ENCODE measurements around the gene ATG3. TPM values are rescaled to one million over a fixed set of nuclear protein-coding genes. Genes with fewer than 3 reads are reported as not detected.

The ATG3 gene
- total RNA-seq, 4 donors from 2014 or later, result 37.0 to 83.7 (median 53.1) TPM

- no peaks in the 10 kb centered on the region for H3K9me3 ChIP-seq
- H3K4me1 ChIP-seq, result no peaks in the 10 kb centered on the region
- TF ChIP-seq, protein P1, sequence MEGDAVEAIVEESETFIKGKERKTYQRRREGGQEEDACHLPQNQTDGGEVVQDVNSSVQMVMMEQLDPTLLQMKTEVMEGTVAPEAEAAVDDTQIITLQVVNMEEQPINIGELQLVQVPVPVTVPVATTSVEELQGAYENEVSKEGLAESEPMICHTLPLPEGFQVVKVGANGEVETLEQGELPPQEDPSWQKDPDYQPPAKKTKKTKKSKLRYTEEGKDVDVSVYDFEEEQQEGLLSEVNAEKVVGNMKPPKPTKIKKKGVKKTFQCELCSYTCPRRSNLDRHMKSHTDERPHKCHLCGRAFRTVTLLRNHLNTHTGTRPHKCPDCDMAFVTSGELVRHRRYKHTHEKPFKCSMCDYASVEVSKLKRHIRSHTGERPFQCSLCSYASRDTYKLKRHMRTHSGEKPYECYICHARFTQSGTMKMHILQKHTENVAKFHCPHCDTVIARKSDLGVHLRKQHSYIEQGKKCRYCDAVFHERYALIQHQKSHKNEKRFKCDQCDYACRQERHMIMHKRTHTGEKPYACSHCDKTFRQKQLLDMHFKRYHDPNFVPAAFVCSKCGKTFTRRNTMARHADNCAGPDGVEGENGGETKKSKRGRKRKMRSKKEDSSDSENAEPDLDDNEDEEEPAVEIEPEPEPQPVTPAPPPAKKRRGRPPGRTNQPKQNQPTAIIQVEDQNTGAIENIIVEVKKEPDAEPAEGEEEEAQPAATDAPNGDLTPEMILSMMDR (IDR thresholded peaks at IDR 0.05), result no peak
- TF ChIP-seq POLR2A (IDR thresholded peaks at IDR 0.05) (no peak), EP300 (IDR thresholded peaks at IDR 0.05) (no peak)
- no peaks in the 10 kb centered on the region for H3K27me3 ChIP-seq
- H3K4me3 ChIP-seq, result no peak overlapping the region
- no peaks in the 10 kb centered on the region for H3K36me3 ChIP-seq
- no peak overlapping the region for H3K27ac ChIP-seq
- 96 to 100% methylated on average over 1 of the region's 1 CpG for WGBS, 2 donors
- no peak for DNase-seq (ENCODE audit: low spot score in 2 of 2)
Measured at GRCh38 chr3:112492124-112492523, 69.6 kb downstream of the ATG3 start.

GRCh38 chr3:112491373-112491772 lies 70.4 kb downstream of the ATG3 start:
- TF ChIP-seq, protein P1 (IDR thresholded peaks at IDR 0.05), result no peak
- TF ChIP-seq POLR2A (IDR thresholded peaks at IDR 0.05) (no peak), EP300 (IDR thresholded peaks at IDR 0.05) (no peak)
- Histone ChIP-seq H3K9me3 (no peaks in the 10 kb centered on the region), H3K27me3 (no peaks in the 10 kb centered on the region), H3K27ac (no peak overlapping the region), H3K4me1 (no peaks in the 10 kb centered on the region), H3K4me3 (no peak overlapping the region), H3K36me3 (no peaks in the 10 kb centered on the region)
- DNase-seq (ENCODE audit: low spot score in 2 of 2), result no peak

DNA sequence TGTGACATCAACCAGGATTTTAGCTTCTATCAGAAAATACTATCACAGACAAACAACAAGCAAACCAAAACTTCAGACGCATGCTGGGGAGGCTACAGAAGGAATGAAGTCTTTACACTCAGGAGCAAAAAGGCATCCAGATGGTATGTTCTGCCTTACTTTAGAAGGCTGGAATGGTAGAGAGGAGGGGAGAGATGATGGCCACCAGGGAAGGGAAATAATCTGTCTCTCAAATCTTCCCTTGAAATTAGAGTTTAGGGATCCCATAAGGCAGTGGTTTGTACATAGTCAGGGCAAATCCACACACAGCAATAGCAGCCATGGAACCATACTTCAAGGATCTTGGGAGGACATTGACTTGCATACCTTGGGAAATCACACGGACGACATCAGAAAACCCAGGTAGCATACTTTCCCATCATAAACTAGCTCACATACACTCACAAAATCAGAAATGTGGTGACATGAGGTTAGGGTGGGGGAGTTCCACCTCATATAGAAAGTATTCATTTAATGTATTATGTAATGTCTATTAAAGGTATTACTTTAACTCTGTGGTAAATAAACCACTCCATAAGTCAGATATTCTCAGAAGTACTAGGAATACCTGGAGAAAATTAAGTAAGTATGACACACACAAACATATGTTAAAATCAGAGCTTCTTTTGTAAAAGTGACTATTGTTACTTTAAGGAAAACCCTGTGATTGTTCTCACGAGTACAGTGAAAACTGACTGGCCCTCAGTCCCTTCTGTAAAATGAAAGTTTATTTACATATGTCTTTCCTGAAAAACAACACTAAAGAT lies 71.9 kb downstream of the ATG3 start:
- Histone ChIP-seq H3K4me1 (no peaks in the 10 kb centered on the region), H3K27me3 (no peaks in the 10 kb centered on the region), H3K36me3 (no peaks in the 10 kb centered on the region), H3K9me3 (no peaks in the 10 kb centered on the region), H3K4me3 (no peak overlapping the region), H3K27ac (no peak overlapping the region)
- no peak for DNase-seq (ENCODE audit: low spot score in 2 of 2)
- WGBS, 2 donors, result 78 to 79% methylated on average over 4 of the region's 4 CpGs
- TF ChIP-seq, protein P1 (IDR thresholded peaks at IDR 0.05), result no peak
- TF ChIP-seq POLR2A (IDR thresholded peaks at IDR 0.05) (no peak), EP300 (IDR thresholded peaks at IDR 0.05) (no peak)

DNA sequence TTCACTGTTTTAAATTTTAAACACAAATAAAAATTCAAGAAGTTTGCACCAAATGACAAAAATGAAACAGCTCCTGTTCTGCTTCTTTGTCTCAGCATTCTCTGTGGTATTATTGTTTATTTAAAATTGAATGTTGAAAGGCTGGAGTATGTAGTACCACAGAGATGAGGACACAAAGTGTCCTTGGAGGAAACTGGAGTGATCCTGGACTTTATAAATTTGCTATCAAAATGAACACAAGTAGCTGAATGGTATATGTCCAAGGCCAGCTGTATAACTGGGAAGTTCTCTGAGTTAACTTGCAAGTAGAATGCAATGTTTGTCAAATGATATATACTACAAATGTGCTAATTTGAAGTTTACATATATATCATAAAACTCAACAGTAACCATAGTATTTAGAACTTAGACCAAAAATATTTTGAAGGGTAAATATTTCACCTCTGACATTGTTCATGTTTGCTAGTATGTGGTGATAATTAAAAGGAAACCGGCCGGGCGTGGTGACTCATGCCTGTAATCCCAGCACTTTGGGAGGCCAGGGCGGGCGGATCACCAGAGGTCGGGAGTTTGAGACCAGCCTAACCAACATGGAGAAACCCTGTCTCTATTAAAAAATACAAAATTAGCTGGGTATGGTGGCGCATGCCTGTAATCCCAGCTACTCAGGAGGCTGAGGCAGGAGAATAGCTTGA lies 74.8 kb downstream of the ATG3 start:
- WGBS, 2 donors, result 75 to 76% methylated on average over 7 of the region's 7 CpGs
- no peak for DNase-seq (ENCODE audit: low spot score in 2 of 2)
- Histone ChIP-seq H3K9me3 (no peaks in the 10 kb centered on the region), H3K36me3 (no peaks in the 10 kb centered on the region), H3K4me3 (no peak overlapping the region), H3K27me3 (no peaks in the 10 kb centered on the region), H3K27ac (no peak overlapping the region), H3K4me1 (peaks cover 0 to 5% (median 0%) of the 10 kb centered on the region in 4 donors)
- TF ChIP-seq, protein P1 (IDR thresholded peaks at IDR 0.05), result no peak

GRCh38 chr3:112484352-112484751 lies 77.4 kb downstream of the ATG3 start:
- Histone ChIP-seq H3K4me3 (no peak overlapping the region), H3K9me3 (no peaks in the 10 kb centered on the region), H3K4me1 (peaks cover 0 to 5% (median 0%) of the 10 kb centered on the region in 4 donors), H3K36me3 (no peaks in the 10 kb centered on the region), H3K27me3 (no peaks in the 10 kb centered on the region), H3K27ac (no peak overlapping the region)
- 91 to 93% methylated on average over 4 of the region's 4 CpGs for WGBS, 2 donors
- no peak for DNase-seq (ENCODE audit: low spot score in 2 of 2)
- TF ChIP-seq, protein P1 (IDR thresholded peaks at IDR 0.05), result no peak
- TF ChIP-seq EP300 (IDR thresholded peaks at IDR 0.05) (no peak), POLR2A (IDR thresholded peaks at IDR 0.05) (no peak)
